IPS-NIHi11 (cell line): ENCODE measurements around the gene TRAPPC11.

Source experiments
- DNase-seq: peaks from one replicate; pipeline ENCODE4 v3.0.0; 2012; ENCODE audit warnings: mixed read lengths, low spot score

The TRAPPC11 gene

GRCh38 chr4:183637461-183637860 lies 21.6 kb upstream of the TRAPPC11 start:
- DNase-seq, result no peak

GRCh38 chr4:183638436-183638835 lies 20.7 kb upstream of the TRAPPC11 start:
- DNase-seq, result no peak

GRCh38 chr4:183639291-183639690 lies 19.8 kb upstream of the TRAPPC11 start:
- DNase-seq, result no peak

- DNase-seq, result no peak
Observed at GRCh38 chr4:183645326-183645725, 13.8 kb upstream of the TRAPPC11 start.

GRCh38 chr4:183657564-183657963 lies 1.5 kb upstream of the TRAPPC11 start:
- no peak for DNase-seq

GRCh38 chr4:183658362-183659028 lies 598 bp upstream of the TRAPPC11 start:
- DNase-seq, result peak; percentile 71

GRCh38 chr4:183659872-183660242 lies 764 bp downstream of the TRAPPC11 start:
- no peak for DNase-seq

GRCh38 chr4:183666088-183666487 lies 7.0 kb downstream of the TRAPPC11 start:
- DNase-seq, result no peak

GRCh38 chr4:183670251-183670650 lies 11.2 kb downstream of the TRAPPC11 start:
- DNase-seq, result no peak

- DNase-seq, result no peak
Observed at GRCh38 chr4:183670960-183671555, 12.0 kb downstream of the TRAPPC11 start.

- no peak for DNase-seq
Observed at GRCh38 chr4:183674153-183674552, 15.1 kb downstream of the TRAPPC11 start.

GRCh38 chr4:183675625-183676024 lies 16.5 kb downstream of the TRAPPC11 start:
- no peak for DNase-seq

GRCh38 chr4:183681119-183681518 lies 22.0 kb downstream of the TRAPPC11 start:
- DNase-seq, result no peak

GRCh38 chr4:183686461-183686860 lies 27.4 kb downstream of the TRAPPC11 start:
- DNase-seq, result no peak

GRCh38 chr4:183688216-183688615 lies 29.1 kb downstream of the TRAPPC11 start:
- no peak for DNase-seq

- no peak for DNase-seq
Observed at GRCh38 chr4:183691006-183691405, 31.9 kb downstream of the TRAPPC11 start.

- DNase-seq, result no peak
Observed at GRCh38 chr4:183691897-183692296, 32.8 kb downstream of the TRAPPC11 start.

- DNase-seq, result no peak
Observed at GRCh38 chr4:183698909-183699308, 39.8 kb downstream of the TRAPPC11 start.

GRCh38 chr4:183700407-183700806 lies 41.3 kb downstream of the TRAPPC11 start:
- no peak for DNase-seq

GRCh38 chr4:183702492-183702891 lies 43.4 kb downstream of the TRAPPC11 start:
- no peak for DNase-seq

- no peak for DNase-seq
Observed at GRCh38 chr4:183714626-183715025, 55.5 kb downstream of the TRAPPC11 start.

GRCh38 chr4:183716302-183716701 lies 57.2 kb downstream of the TRAPPC11 start:
- peak; percentile 23 for DNase-seq

GRCh38 chr4:183718876-183719275 lies 59.8 kb downstream of the TRAPPC11 start:
- no peak for DNase-seq
